PC-3 (cell line): ENCODE results near the gene ATP1B1.

Source experiments
- CTCF ChIP-seq: fragments of 300-600 bp; sonication (generic); conservative IDR thresholded peaks from 2 replicates; pipeline ENCODE4 v1.5.1; 2017; ENCODE audit warnings: antibody characterized with exemption, low read depth, mild to moderate bottlenecking, low read length
- EZH2 ChIP-seq: fragments of 300-600 bp; sonication (generic); IDR thresholded peaks from one replicate; pipeline ENCODE4 v1.6.1; 2017; ENCODE audit warnings: antibody characterized with exemption, mild to moderate bottlenecking, low read length; ENCODE audit not compliant: unreplicated experiment
- EZH2phosphoT487 ChIP-seq: fragments of 300-600 bp; sonication (generic); IDR thresholded peaks from 2 replicates; pipeline ENCODE4 v1.6.1; 2018; ENCODE audit warnings: mild to moderate bottlenecking, antibody characterized with exemption, low read length, borderline replicate concordance

GRCh38 chr1:169133801-169134502 lies 27.5 kb downstream of the ATP1B1 start:
- TF ChIP-seq EZH2 (no peak), CTCF (peak; percentile 66), EZH2phosphoT487 (no peak)
